ENCODE results near the gene FAM219B.

Gene FAM219B

GRCh38 chr15:74868059-74868458 lies 38.6 kb downstream of the FAM219B start:
- no peak for TF ChIP-seq CTCF (IDR thresholded peaks at IDR 0.05)

GRCh38 chr15:74867466-74868038 lies 39.1 kb downstream of the FAM219B start:
- no peak for TF ChIP-seq CTCF (IDR thresholded peaks at IDR 0.05)

GRCh38 chr15:74866090-74866489 lies 40.6 kb downstream of the FAM219B start:
- no peak for TF ChIP-seq CTCF (IDR thresholded peaks at IDR 0.05)

- no peak for TF ChIP-seq CTCF (IDR thresholded peaks at IDR 0.05)
These were observed 41.3 kb downstream of the FAM219B start for GRCh38 chr15:74865316-74865715.

- TF ChIP-seq CTCF (IDR thresholded peaks at IDR 0.05), result no peak
These were observed 42.4 kb downstream of the FAM219B start for GRCh38 chr15:74864296-74864695.

- no peak for TF ChIP-seq CTCF (IDR thresholded peaks at IDR 0.05)
These were observed 43.2 kb downstream of the FAM219B start for GRCh38 chr15:74863239-74864056.

GRCh38 chr15:74858369-74858740 lies 48.3 kb downstream of the FAM219B start:
- no peak for TF ChIP-seq CTCF (IDR thresholded peaks at IDR 0.05)
